GM12875 (cell line): ENCODE measurements around the gene CRYBA4.
A peak's percentile ranks its signal among the peaks of the same experiment; 100 is the strongest.

Source experiments
- H3K4me3 ChIP-seq: one replicate; pipeline ENCODE4 v1.5.1; 2011; ENCODE audit warnings: low read depth, low read length, control low read depth
- CTCF ChIP-seq: IDR thresholded peaks from 2 replicates; pipeline ENCODE4 v1.5.1; 2011; ENCODE audit warnings: low read depth, mild to moderate bottlenecking, control low read depth, inconsistent platforms, low read length, moderate library complexity, borderline replicate concordance; ENCODE audit not compliant: insufficient read depth

Gene CRYBA4

GRCh38 chr22:26677217-26677616 lies 55.5 kb downstream of the CRYBA4 start:
- TF ChIP-seq CTCF = no peak
- H3K4me3 ChIP-seq = no peak overlapping the region

GRCh38 chr22:26679003-26679629 lies 57.4 kb downstream of the CRYBA4 start:
- H3K4me3 ChIP-seq = no peak overlapping the region
- peak; percentile 94 for TF ChIP-seq CTCF
